Ramos (cell line): Measurements from ENCODE around the gene DIS3L2.
"Not testable (repeated sequence)": the region's sequence is repeated elsewhere in the genome, so short reads cannot be mapped to it uniquely, and the experiment has no call there.

Experiments
- in situ Hi-C: fragments of 300-500 bp; cut with MboI; formaldehyde crosslinking; loops from one replicate; pipeline ENCODE4 v1.14.3; 2022; ENCODE audit warnings: low sequenced_read_pairs; ENCODE audit not compliant: unreplicated experiment

Gene DIS3L2

GRCh38 chr2:232369126-232369951 is 407.8 kb downstream of the DIS3L2 start:
- in situ Hi-C loops = no loop called here

GRCh38 chr2:232370007-232370406 is 408.5 kb downstream of the DIS3L2 start:
- in situ Hi-C loops = not testable (repeated sequence)

- in situ Hi-C loops = no loop called here
Observed at GRCh38 chr2:232372231-232373208, 411.0 kb downstream of the DIS3L2 start.

GRCh38 chr2:232374356-232374755 is 412.8 kb downstream of the DIS3L2 start:
- in situ Hi-C loops = no loop called here

- in situ Hi-C loops = no loop called here
Observed at GRCh38 chr2:232375164-232375563, 413.7 kb downstream of the DIS3L2 start.

- in situ Hi-C loops = no loop called here
Observed at GRCh38 chr2:232376260-232376659, 414.7 kb downstream of the DIS3L2 start.

GRCh38 chr2:232376713-232377112 is 415.2 kb downstream of the DIS3L2 start:
- in situ Hi-C loops = no loop called here

GRCh38 chr2:232377319-232377718 is 415.8 kb downstream of the DIS3L2 start:
- in situ Hi-C loops = no loop called here

GRCh38 chr2:232377841-232378734 is 416.6 kb downstream of the DIS3L2 start:
- in situ Hi-C loops = no loop called here

- in situ Hi-C loops = not testable (repeated sequence)
Observed at GRCh38 chr2:232378735-232379151, 417.2 kb downstream of the DIS3L2 start, which contains the start of gene ALPP. TSS of gene ALPP (plus strand) at chr2:232378751. CDS start at chr2:232378803, 52 bp downstream.

- in situ Hi-C loops = not testable (repeated sequence)
Observed at GRCh38 chr2:232379610-232380590, 418.4 kb downstream of the DIS3L2 start.

GRCh38 chr2:232381204-232382031 is 419.9 kb downstream of the DIS3L2 start:
- in situ Hi-C loops = not testable (repeated sequence)

GRCh38 chr2:232382331-232383225 is 421.1 kb downstream of the DIS3L2 start:
- in situ Hi-C loops = no loop called here

GRCh38 chr2:232384466-232384865 is 423.0 kb downstream of the DIS3L2 start:
- in situ Hi-C loops = no loop called here

GRCh38 chr2:232385058-232385457 is 423.5 kb downstream of the DIS3L2 start:
- in situ Hi-C loops = not testable (repeated sequence)

- in situ Hi-C loops = no loop called here
Observed at GRCh38 chr2:232385660-232386489, 424.4 kb downstream of the DIS3L2 start.
